NCI-H1417 treated with DMSO at 0.1 percent for 48 hours (cell line): ENCODE measurements around the gene GLIPR1.
"Not testable (repeated sequence)": the region's sequence is repeated elsewhere in the genome, so short reads cannot be mapped to it uniquely, and the experiment has no call there.

ENCODE experiments used
- DNase-seq: peaks from one replicate; lab custom pipeline; 2025; lab: John Stamatoyannopoulos, UW

Gene GLIPR1

DNA sequence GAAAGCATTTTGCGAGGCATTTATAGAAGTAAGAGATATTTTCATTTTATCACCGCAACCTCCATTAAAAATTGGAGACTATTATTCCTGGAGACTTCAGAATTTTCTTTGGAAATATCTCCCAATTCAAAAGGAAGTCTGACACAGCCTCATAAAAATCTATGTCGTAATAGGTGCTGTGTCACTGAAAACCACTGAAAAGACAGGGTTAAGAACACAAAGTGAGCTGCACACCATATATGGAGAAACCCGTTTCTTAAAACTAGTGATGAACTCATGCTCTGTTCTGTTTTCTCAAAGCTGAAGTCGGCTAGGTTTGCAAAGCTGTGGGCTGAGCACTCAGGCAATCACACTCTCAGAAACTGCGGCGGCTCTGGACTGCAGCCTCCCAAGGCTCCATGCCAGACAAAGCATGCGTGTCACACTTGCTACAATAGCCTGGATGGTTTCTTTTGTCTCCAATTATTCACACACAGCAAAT lies at the start of gene GLIPR1:
Gene GLIPR1, plus strand, starts transcription at position 287 of the 481 bp plus-strand sequence. Its CDS starts 126 bp downstream, at position 413.
- no peak for DNase-seq

DNA sequence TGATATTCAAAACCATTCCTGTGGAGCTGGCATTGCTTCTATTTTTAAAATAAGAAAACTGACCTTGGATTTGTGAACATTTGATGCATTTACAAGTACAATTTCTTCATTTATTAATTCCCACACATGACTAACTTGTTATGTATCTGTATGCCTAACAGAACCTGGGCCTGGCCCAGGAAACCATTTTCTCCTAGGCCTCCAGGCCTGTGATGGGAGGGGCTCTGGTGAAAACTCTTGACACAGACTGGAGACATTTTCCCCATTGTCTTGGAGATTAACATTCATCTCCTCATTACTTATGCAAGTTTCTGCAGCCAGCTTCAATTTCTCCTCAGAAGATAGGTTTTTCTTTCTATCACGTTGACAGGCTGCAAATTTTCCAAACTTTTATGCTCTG lies 47.6 kb upstream of the GLIPR1 start:
- no peak for DNase-seq

GRCh38 chr12:75437564-75437963 lies 43.0 kb upstream of the GLIPR1 start:
- no peak for DNase-seq

GRCh38 chr12:75438059-75438754 lies 42.3 kb upstream of the GLIPR1 start:
- DNase-seq, result no peak

- no peak for DNase-seq
Measured at GRCh38 chr12:75439048-75439447, 41.5 kb upstream of the GLIPR1 start.

DNA sequence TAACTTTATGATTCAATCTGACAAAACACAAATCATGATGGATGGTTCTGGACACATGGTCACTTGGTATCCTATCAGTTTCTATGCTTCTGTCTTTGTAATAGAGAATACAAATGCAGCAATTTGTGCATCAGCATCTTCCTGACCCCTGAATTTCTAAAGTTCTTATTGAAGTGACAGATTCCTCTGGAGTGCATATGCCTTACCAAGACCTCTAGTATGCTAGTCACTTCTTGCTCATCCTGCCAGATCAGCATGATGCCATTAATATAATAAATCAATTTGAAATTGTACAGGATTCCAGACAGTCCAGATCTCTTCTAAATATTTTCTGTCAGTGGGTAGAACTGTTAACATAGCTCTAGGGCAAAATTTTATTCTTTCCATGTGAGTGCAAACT lies 40.6 kb upstream of the GLIPR1 start:
- DNase-seq, result no peak

DNA sequence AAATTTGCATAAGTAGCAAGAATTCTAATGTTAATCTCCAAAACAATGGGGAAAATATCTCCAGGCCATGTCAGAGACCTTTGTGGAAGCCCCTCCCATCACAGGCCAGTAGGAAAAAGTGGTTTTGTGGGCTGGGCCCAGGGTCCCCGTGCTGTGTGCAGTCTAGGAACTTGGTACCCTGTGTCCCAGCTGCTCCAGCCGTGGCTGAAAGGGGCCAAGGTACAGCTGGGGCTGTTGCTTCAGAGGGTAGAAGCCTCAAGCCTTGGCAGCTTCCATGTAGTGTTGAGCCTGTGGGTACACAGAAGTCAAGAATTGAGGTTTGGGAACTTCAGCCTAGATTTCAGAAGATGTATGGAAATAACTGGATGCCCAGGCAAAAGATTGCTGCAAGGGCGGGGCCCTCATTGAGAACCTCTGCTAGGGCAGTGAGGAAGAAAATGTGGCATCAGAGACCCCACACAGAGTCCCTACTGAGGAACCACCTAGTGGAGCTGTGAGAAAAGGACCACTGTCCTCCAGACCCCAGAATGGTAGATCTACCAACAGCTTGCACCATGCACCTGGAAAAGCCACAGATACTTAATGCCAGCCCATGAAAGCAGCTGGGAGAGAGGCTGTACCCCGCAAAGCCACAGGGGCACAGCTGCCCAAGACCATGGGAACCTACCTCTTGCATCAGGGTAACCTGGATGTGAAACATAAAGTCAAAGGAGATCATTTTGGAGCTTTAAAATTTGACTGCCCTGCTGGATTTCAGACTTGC lies 38.7 kb upstream of the GLIPR1 start:
- DNase-seq, result not testable (repeated sequence)

GRCh38 chr12:75442454-75442853 lies 38.1 kb upstream of the GLIPR1 start:
- DNase-seq, result not testable (repeated sequence)

DNA sequence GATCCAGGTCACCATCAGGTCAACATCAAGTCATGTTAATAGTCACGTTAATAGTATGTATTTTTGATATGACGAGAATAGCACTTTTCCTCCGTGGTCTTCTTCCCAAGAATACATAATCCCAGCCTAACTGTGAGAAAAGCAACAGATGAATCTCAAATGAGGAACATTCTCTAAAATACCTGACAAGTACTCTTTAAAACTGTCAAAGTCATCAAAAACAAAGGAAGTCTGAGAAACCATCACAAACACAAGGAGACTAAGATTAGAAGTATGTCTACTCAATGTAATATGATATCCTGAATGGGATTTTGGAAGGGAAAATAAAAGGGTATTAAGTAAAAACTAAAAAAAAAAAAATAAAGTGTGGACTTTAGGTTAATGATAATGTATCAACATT lies 36.8 kb upstream of the GLIPR1 start:
- DNase-seq, result no peak

DNA sequence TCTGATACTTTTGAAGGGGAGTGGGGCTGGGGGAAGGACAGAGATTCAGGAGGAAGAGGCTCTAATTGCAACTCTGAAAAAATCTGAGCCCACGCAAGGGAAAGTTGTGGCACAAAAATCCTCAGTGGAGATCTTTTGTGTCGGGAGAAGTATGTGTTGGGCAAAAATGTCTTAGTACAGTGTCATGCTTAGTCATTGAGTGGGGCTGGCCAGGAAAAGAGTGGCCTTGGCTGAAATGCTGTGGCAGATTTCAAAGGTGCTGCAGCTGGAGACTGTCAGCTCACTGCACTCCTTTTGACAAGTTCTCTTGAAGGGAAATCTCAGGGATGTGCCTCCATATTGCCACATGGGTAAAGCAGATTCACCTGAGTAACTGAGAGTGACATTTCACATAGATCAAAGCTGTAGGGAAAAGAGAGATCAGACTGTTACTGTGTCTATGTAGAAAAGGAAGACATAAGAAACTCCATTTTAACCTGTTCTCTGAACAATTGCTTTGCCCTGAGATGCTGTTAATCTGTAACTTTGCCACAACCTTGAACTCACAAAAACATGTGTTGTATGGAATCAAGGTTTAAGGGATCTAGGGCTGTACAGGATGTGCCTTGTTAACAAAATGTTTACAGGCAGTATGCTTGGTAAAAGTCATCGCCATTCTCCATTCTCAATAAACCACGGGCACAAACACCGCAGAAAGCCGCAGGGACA lies 36.0 kb upstream of the GLIPR1 start:
- no peak for DNase-seq

DNA sequence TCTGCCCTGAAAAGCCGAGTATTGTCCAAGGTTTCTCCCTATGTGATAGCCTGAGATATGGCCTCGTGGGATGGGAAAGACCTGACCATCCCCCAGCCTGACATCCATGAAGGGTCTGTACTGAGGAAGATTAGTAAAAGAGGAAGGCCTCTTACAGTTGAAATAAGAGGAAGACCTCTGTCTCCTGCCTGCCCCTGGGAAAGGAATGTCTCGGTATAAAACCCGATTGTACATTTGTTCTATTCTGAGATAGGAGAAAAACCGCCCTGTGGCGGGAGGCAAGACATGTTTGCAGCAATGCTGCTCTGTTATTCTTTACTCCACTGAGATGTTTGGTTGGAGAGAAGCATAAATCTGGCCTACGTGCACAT lies 35.4 kb upstream of the GLIPR1 start:
- not testable (repeated sequence) for DNase-seq

DNA sequence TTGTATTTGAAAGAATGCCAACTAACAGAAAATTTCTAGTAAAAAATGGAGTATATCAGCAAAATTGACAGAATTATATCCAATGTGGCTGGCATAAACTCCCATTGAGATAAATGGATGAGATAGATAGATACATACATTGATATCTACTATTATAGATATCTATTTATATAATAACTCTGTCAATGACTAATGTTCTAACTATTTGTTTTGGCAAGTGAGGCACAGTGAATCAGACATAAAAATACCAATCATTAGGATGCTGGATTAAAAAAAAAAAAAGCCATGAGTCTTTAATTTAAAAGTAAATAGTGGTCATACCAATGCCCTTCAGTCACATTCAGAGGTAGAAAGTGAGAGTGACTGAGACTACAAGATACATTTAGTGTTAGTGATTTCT lies 33.7 kb upstream of the GLIPR1 start:
- DNase-seq, result no peak

- no peak for DNase-seq
Measured at GRCh38 chr12:75447691-75448393, 32.7 kb upstream of the GLIPR1 start.

GRCh38 chr12:75452675-75453330 lies 27.8 kb upstream of the GLIPR1 start:
- no peak for DNase-seq

GRCh38 chr12:75455839-75456238 lies 24.7 kb upstream of the GLIPR1 start:
- DNase-seq, result no peak

- no peak for DNase-seq
Measured at GRCh38 chr12:75457191-75457590, 23.4 kb upstream of the GLIPR1 start.

GRCh38 chr12:75457866-75458265 lies 22.7 kb upstream of the GLIPR1 start:
- DNase-seq, result not testable (repeated sequence)

- DNase-seq, result no peak
Measured at GRCh38 chr12:75459755-75460154, 20.8 kb upstream of the GLIPR1 start.

DNA sequence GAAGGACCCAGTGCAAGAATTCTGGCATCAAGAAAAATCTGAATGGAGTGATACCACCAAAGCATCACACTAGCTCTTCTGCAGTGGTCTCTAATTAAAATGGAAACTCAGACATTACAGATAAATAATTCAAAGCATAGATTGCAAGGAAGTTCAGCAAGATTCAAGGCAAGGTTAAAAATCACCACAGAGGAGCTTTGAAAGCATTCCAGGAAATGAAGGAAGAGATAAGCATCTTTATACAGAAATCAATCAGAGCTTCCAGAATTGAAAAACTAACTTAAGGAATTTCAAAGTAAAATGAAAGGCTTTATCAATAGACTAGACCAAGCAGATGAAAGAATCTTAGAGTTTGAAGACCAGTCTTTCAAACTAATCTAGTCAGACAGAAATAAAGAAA lies 20.4 kb upstream of the GLIPR1 start:
- no peak for DNase-seq

DNA sequence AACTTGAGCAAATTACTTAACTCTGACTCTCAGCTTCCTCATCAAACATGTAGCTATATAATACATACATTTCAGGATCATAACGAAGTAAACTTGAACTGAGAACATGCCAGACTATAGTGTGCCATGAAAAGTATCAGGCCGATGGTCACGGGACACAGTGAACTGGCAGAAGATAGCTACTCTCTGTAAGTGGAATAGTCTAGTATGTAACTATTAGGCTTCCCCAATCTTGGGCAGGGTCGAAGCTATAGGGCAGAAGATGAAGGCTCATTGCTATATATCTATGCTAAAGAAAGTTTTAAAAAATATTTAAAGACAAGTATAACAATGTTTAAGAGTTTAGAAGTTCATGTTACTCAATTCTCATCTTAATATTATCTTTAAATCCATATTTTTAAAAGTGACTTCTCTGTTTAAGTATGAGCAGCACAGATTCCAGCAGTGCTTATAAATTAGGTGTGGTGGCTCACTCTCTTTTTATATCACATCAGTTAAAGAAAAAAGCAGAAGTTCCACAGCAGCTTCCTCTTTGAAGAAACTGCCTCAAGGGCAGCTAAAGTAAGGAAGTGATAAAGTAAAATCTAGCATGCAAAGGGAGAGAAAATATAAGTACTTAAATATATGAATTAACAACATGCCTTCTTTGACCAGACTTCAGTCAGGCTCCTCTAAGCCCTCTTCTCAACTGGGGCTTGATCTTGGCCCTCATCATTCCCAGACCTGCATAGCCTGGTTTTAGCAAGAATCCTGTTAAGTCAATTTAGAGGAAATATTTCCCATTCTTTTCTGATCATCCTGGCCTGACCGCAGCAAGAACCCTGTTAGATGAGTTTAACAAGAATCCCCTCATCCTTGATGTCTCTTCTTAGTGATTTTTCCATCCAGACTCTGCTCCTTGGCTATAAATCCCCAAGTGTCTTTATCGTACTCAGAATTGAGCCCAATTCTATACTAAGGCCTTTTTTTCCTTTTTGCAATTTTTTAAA lies 8.4 kb upstream of the GLIPR1 start:
- no peak for DNase-seq
